HG03280 (cell line): ENCODE results near the gene LAMA2.
"Not testable (repeated sequence)": the region's sequence is repeated elsewhere in the genome, so short reads cannot be mapped to it uniquely, and the experiment has no call there.

Source experiments
- ATAC-seq: cut with Tn5 transposase; IDR thresholded peaks from one replicate; pipeline ENCODE4 v1.9.1; 2021; ENCODE audit warnings: mild to moderate bottlenecking, moderate library complexity; ENCODE audit not compliant: unreplicated experiment

Gene LAMA2

DNA sequence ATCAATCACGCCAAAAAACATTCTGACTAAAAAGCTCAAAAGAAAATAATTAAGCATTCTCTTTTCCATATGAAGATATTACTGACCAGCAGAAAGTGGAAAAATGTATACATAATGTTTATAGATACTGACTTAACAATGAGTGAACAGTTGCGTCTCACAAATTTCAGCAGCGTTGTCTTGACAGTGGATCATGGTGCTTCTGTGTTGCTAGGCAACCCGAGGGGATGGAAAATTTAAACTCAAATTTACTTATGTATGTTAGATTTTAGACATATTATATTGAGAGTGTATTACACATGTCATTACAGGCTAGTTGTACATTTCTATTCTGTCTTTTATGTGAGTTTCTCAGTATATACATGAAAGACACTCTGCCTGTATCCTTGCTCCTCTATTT lies 110.2 kb downstream of the LAMA2 start:
- ATAC-seq = no peak

GRCh38 chr6:128997880-128998279 lies 114.9 kb downstream of the LAMA2 start:
- ATAC-seq = no peak

- no peak for ATAC-seq
Observed at GRCh38 chr6:129006724-129007514, 124.0 kb downstream of the LAMA2 start.

DNA sequence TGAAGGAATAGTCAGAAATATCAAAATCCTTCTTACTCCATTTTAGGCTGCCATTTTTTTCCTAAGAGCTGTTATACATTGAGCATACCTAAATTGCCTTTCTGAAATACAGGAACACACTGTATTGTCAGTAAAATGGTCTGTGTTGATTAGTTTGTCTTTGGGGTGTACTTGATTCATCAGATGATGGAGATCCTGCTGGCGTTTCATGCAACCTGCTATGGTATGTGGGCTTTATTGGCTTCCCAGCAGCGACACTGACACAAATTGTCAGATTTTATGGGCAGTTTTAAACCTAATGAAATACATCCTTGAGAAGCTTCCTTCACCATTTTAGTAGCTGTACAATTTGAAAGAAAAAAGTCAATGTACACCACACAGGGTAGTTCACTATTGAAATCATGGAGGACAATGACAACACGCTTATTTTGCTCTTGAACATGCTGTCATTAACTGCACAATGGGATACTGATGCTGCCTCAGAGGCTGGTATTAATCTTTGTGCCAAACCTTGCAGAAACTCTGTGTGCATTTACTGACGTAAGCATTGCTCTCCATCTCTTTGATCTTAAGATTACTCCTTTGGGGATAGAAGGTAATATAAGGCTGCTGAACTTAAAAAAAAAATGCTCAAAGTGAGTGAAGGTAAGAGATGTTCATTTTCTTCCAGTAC lies 124.9 kb downstream of the LAMA2 start:
- no peak for ATAC-seq

DNA sequence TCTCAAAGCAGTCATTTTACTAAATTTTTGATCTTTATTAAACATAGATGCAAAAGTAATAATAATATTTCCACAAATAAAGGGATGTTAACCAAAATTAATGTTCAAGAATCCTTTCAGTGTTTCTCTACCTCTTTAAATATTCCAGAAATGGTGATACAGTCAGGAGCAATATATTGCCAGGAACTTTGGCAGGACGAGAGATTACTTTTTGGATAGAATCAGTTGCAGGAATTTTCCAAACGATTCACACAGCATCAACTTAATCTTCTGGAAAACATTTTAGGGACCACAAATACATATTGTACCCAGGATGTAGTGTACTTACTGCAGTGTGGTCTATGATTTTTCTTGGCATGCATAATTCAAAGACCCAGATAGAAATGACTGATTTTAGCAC lies 125.7 kb downstream of the LAMA2 start:
- no peak for ATAC-seq

DNA sequence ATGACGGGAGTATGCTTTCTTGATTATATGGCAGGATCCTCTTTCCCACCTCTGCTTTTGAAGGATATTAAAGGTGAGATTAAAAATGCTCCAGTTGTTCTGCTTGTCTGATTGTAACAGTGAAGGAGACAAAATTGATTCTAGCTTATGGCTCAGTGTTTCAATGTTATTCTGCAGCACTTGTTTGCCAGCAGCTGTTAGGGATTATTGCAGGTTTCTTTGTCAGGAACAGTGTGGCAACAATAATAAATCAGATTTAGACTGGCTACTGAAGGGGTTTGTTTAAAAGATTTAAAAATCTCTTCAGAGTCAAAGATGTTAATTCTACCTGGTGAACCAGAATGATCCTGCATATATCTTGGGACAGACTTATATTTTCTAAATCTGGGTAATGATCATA lies 126.9 kb downstream of the LAMA2 start:
- ATAC-seq = no peak

- no peak for ATAC-seq
Observed at GRCh38 chr6:129014302-129014701, 131.4 kb downstream of the LAMA2 start.

GRCh38 chr6:129015721-129016120 lies 132.8 kb downstream of the LAMA2 start:
- no peak for ATAC-seq

- ATAC-seq = no peak
Observed at GRCh38 chr6:129016844-129017243, 133.9 kb downstream of the LAMA2 start.

DNA sequence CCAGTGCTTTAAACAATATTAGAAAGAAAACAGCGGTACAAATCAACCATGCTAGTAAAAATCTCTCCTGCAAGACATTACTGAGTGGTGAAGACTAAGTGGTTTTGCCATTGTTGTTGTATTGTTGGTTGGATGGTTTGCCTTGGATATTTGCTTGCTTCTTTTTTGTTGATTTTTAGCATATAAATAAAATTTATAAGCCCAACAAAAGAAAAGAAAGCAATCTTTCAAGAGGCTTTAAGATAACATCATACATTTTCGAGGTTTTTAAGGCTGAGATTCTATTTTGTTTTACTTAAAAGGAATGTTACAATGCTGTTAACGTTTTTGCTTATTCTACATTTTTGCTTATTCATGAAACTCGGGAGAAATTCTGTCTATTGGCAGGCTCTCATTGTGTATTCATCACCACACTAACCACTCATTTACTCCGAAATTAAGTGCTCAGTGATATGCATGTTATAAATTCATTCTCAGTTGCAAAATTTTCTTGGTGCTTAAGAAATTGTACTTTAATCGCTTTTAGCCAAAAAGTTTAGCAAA lies 139.1 kb downstream of the LAMA2 start:
- no peak for ATAC-seq

GRCh38 chr6:129026601-129027000 lies 143.7 kb downstream of the LAMA2 start:
- ATAC-seq = no peak

GRCh38 chr6:129029778-129030177 lies 146.8 kb downstream of the LAMA2 start:
- ATAC-seq = no peak

DNA sequence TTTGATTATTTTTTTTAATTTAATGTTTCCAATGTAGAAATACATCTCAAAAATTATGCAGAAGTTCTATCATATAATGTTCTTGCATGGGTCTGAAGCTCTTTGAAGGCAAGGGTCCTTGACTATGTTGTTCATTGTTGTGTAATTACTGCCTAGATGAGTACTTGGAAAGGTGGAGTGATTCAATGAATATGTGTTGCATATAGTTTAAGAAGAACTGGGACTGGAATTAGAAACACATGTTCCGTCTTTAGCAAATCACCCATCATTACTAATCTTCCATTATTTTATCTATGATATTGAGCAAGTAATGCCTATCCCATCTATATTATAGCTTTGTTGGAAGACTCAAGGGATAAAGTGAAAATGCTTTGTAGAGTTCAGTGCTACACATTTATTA lies 147.3 kb downstream of the LAMA2 start:
- no peak for ATAC-seq

- no peak for ATAC-seq
Observed at GRCh38 chr6:129031051-129031599, 148.2 kb downstream of the LAMA2 start.

GRCh38 chr6:129032602-129033001 lies 149.7 kb downstream of the LAMA2 start:
- no peak for ATAC-seq

DNA sequence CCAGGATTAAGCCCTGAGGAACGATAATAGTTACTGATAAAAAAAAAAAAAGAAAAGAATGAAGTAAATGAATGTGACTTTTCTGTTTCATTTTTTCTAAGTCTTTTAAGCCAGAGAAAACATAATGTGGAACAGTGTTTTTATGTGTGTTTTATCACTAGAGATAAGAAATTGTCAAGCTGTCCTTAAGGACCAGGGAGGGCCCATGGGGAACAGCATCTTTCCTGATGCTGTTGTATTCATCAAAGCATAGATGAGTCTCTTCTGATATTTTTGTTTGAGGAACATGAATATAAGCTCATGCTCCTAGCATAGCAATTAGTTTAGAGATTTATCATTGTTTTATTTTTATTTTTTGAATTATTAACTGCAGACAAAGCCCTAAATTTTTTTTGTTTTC lies 150.2 kb downstream of the LAMA2 start:
- no peak for ATAC-seq

DNA sequence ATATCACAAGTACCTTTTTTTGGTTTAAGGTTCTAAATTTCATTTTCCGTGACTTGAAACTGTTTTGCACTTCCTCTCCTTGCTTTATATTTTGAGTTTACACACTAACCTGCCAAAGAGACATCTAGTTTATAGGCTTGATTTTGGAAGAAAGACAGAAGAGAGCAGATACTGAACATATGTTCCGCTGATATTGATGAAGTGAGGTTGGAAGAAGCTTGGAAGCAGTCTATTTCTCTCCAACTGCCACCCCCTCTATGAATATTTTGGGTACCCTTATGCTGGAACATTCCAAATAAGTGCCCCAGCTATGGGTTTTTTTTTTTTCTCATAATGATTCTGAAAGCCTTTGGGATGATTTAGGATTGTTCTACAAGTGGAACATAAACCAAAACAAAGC lies 150.6 kb downstream of the LAMA2 start:
- ATAC-seq = no peak

- no peak for ATAC-seq
Observed at GRCh38 chr6:129041563-129041962, 158.6 kb downstream of the LAMA2 start.

- ATAC-seq = no peak
Observed at GRCh38 chr6:129046526-129046925, 163.6 kb downstream of the LAMA2 start.

DNA sequence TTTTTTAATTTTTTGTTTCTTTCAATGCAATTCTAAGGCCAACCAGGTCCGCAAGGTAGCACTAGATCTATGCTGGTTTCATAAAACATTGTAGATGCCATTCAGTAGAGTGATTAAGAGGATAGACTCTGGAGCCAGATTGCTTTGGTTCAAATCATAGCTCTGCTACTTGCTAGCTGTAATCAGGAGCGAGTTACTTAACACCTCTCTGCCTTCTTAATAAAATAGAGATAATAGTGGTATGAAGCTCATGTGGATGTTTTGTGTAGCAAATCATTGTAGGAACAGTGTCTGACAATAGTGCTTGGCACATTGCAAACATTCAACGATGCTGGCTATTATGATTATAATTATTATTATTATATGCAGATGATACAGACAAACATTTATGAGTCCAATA lies 164.9 kb downstream of the LAMA2 start:
- ATAC-seq = no peak

DNA sequence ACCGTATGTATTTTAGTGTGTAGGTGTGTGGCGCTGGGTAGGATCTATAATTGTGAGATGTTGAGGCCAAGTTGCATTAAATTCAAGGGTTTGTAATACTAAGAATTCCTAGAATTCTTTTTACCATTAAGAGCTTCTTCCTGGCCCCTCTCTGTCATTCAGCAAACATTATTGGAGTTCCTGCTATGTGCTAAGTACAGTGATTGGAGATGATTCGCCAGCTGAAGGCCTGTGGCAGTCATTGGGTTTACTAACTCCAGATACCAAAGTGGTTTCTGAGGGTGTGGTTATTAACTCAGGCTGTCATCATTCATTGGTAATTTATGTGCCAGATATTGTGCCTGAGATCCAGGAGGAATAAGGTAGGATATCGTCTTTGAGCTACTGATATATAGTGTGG lies 167.1 kb downstream of the LAMA2 start:
- no peak for ATAC-seq

DNA sequence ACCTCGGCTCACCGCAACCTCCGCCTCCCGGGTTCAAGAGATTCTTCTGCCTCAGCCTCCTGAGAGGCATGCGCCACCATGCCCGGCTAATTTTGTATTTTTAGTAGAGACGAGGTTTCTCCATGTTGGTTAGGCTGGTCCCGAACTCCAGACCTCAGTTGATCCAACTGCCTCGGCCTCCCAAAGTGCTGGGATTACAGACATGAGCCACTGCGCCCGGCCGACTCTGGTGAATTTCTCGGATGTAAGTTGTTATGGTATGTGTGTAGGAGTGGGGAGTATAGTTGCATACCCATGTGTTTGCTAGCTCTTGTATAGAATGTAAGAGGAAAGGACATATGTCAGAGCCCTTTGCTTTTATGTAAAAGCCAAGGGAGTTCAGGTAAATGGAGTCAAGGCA lies 170.2 kb downstream of the LAMA2 start:
- not testable (repeated sequence) for ATAC-seq
